HepG2 (cell line): ENCODE measurements around the gene XXYLT1. TPM values are rescaled to one million over a fixed set of nuclear protein-coding genes. Genes with fewer than 3 reads are reported as not detected.

Experiments
- CBX5 ChIP-seq: sonication (generic); formaldehyde crosslinking; IDR thresholded peaks from 2 replicates; pipeline ENCODE4 v1.4.0; 2020; ENCODE audit warnings: missing genetic modification reagents, borderline replicate concordance
- CEBPG ChIP-seq: IDR thresholded peaks from 2 replicates; pipeline ENCODE4 v1.6.1; 2016
- ELF3 ChIP-seq: IDR thresholded peaks from 2 replicates; pipeline ENCODE4 v1.6.1; 2016; ENCODE audit warnings: missing genetic modification reagents, missing compliant biosample characterization
- FOXA3 ChIP-seq: IDR thresholded peaks from 2 replicates; pipeline ENCODE4 v1.6.1; 2016; ENCODE audit warnings: missing genetic modification reagents, missing compliant biosample characterization
- FOXK2 ChIP-seq: fragments of 450-650 bp; IDR thresholded peaks from 2 replicates; pipeline ENCODE4 v1.6.1; 2016
- JDP2 ChIP-seq: sonication (generic); formaldehyde crosslinking; IDR thresholded peaks from 2 replicates; pipeline ENCODE4 v1.8.1; 2022; ENCODE audit warnings: missing genetic modification reagents, borderline replicate concordance
- JUND ChIP-seq: sonication (generic); formaldehyde crosslinking; IDR thresholded peaks from 2 replicates; pipeline ENCODE4 v1.8.0; 2022; ENCODE audit warnings: mild to moderate bottlenecking, missing genetic modification reagents
- MTERF4 ChIP-seq: sonication (generic); formaldehyde crosslinking; IDR thresholded peaks from 2 replicates; pipeline ENCODE4 v1.8.0; 2023; ENCODE audit warnings: mild to moderate bottlenecking, missing genetic modification reagents
- NKX3-1 ChIP-seq: sonication (generic); formaldehyde crosslinking; IDR thresholded peaks from 2 replicates; pipeline ENCODE4 v1.5.0; 2020; ENCODE audit warnings: missing genetic modification reagents
- POGK ChIP-seq: sonication (generic); formaldehyde crosslinking; conservative IDR thresholded peaks from 2 replicates; pipeline ENCODE4 v1.8.0; 2022; ENCODE audit warnings: mild to moderate bottlenecking, moderate library complexity, missing genetic modification reagents
- PREB ChIP-seq: sonication (generic); formaldehyde crosslinking; IDR thresholded peaks from 2 replicates; pipeline ENCODE4 v1.4.0; 2020; ENCODE audit warnings: missing genetic modification reagents
- RBFOX2 ChIP-seq: fragments of 200-400 bp; formaldehyde crosslinking; IDR thresholded peaks from 2 replicates; pipeline ENCODE4 v1.6.1; 2017; ENCODE audit warnings: low read depth, mild to moderate bottlenecking, low read length
- STAT5B ChIP-seq: sonication (generic); formaldehyde crosslinking; IDR thresholded peaks from 2 replicates; pipeline ENCODE4 v1.4.0; 2020; ENCODE audit warnings: missing genetic modification reagents
- TFDP2 ChIP-seq: sonication (generic); formaldehyde crosslinking; IDR thresholded peaks from 2 replicates; pipeline ENCODE4 v1.4.0; 2020; ENCODE audit warnings: missing genetic modification reagents
- ZFP36L2 ChIP-seq: sonication (generic); formaldehyde crosslinking; IDR thresholded peaks from 2 replicates; pipeline ENCODE4 v1.4.0; 2020; ENCODE audit warnings: missing genetic modification reagents
- ZNF253 ChIP-seq: sonication (generic); formaldehyde crosslinking; IDR thresholded peaks from 2 replicates; pipeline ENCODE4 v1.8.0; 2022; ENCODE audit warnings: mild to moderate bottlenecking, missing genetic modification reagents, borderline replicate concordance
- ZNF556 ChIP-seq: sonication (generic); formaldehyde crosslinking; IDR thresholded peaks from 2 replicates; pipeline ENCODE4 v1.4.0; 2020; ENCODE audit warnings: mild to moderate bottlenecking, missing genetic modification reagents, borderline replicate concordance
- ZNF672 ChIP-seq: sonication (generic); formaldehyde crosslinking; IDR thresholded peaks from 2 replicates; pipeline ENCODE4 v1.8.1; 2022; ENCODE audit warnings: missing genetic modification reagents
- ZNF747 ChIP-seq: sonication (generic); formaldehyde crosslinking; IDR thresholded peaks from 2 replicates; pipeline ENCODE4 v1.8.1; 2023; ENCODE audit warnings: missing genetic modification reagents, mild to moderate bottlenecking, borderline replicate concordance
- ZNF83 ChIP-seq: sonication (generic); formaldehyde crosslinking; IDR thresholded peaks from 2 replicates; pipeline ENCODE4 v1.4.0; 2020; ENCODE audit warnings: missing genetic modification reagents, mild to moderate bottlenecking, borderline replicate concordance
- ZNF883 ChIP-seq: sonication (generic); formaldehyde crosslinking; IDR thresholded peaks from 2 replicates; pipeline ENCODE4 v1.5.1; 2020; ENCODE audit warnings: mild to moderate bottlenecking, missing genetic modification reagents; ENCODE audit errors: not compliant biosample characterization
- polyA plus RNA-seq, 8 experiments: library from polyadenylated mRNA; depleted of rRNA in 3 of 8; stranded (reverse) in 7 of 8; unstranded in 1 of 8; fragments of >200 nt; fragmentation: Illumina TruSeq in 4 of 8; extraction: Trizol in 4 of 8; gene quantifications; 2 replicates each; pipeline versions ENCODE4 v1.2.1 to v1.2.3, GENCODE V29; 2011 to 2016; ENCODE audit warnings: low read depth in 4 of 8, missing spikeins in 1 of 8, mixed read lengths in 1 of 8; ENCODE audit not compliant: insufficient read depth in 1 of 8
- total RNA-seq, 5 experiments: library from RNA; depleted of rRNA; stranded (reverse); fragments of >200 nt; fragmentation: Illumina TruSeq; extraction: Trizol; gene quantifications; 2 replicates each; pipeline ENCODE4 v1.2.3, GENCODE V29; 2016; ENCODE audit warnings: low read depth in 1 of 5
- TF ChIP-seq, protein P1 (sequence below): sonication (generic); formaldehyde crosslinking; IDR thresholded peaks from 2 replicates; pipeline ENCODE4 v1.5.0; 2020; ENCODE audit warnings: mild to moderate bottlenecking, missing genetic modification reagents, borderline replicate concordance
- TF ChIP-seq, protein P2 (sequence below): IDR thresholded peaks from 2 replicates; pipeline ENCODE4 v1.6.1; 2012; ENCODE audit warnings: inconsistent platforms

XXYLT1 gene
- total and polyA plus RNA-seq, 2 of the 13 experiments (the other 11 are each of a cell fraction or from before 2014, with no cell fraction given) = 17.7 to 19.0 TPM

DNA sequence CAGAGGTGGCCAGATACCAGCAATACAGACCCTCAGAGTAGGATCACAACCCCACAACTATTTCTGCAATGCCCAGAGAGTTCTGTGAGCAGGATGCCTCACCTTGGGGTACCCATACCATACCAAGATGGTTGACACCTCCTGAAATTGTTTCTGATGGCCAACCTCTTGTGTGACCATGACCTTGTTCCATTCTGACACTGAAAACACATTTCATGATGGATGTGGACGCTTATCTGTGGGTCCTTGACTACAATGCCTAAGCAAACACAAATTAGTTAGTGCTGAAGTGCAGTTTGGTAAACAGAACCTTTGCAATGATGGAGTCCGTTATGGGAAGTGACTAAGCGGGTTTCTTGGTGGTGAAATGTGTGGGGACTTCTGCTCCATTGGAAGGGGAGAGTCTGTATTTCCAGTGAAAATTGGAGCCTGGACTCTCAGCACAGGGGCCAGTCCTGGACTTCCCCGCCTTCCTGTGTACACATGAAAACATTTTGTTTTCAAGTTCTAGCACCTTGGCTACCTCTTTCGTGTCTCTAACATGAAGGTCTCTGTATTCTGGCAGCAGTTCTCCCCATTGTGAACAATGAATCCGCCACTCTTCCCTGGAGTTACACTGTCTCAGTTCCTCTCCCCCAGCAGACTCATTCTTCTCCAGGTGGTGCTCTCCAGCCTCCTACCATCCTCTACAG, 106.2 kb downstream of the XXYLT1 start (continued):
- TF ChIP-seq TFDP2 (CRISPR knock-in tag) (peak; percentile 59; the same call in 1 of the 2 replicates), ZNF83 (CRISPR knock-in tag) (no peak), POGK (CRISPR knock-in tag) (peak; percentile 63; the same call in 1 of the 2 replicates), NKX3-1 (0 out of 2 replicates have a peak, but pooled peaks have one; percentile 56), ZNF747 (peak; percentile 73; the same call in 1 of the 2 replicates), CBX5 (CRISPR knock-in tag) (peak; percentile 85; the same call in 1 of the 2 replicates), RBFOX2 (peak; percentile 53; the same call in 1 of the 2 replicates), FOXK2 (peak; percentile 78), MTERF4 (CRISPR knock-in tag) (no peak), ZFP36L2 (CRISPR knock-in tag) (0 out of 2 replicates have a peak, but pooled peaks have one; percentile 16), PREB (no peak), CEBPG (peak; percentile 92), JUND (CRISPR knock-in tag) (peak; percentile 78; the same call in 1 of the 2 replicates), JDP2 (CRISPR knock-in tag) (no peak; the same call in 1 of the 2 replicates), FOXA3 (CRISPR knock-in tag) (peak; percentile 99), ELF3 (CRISPR knock-in tag) (peak; percentile 96), ZNF883 (peak; percentile 43), ZNF672 (CRISPR knock-in tag) (no peak), ZNF556 (CRISPR knock-in tag) (peak; percentile 68; the same call in 1 of the 2 replicates), STAT5B (CRISPR knock-in tag) (0 out of 2 replicates have a peak, but pooled peaks have one; percentile 56), ZNF253 (CRISPR knock-in tag) (no peak)
- TF ChIP-seq, protein P1, sequence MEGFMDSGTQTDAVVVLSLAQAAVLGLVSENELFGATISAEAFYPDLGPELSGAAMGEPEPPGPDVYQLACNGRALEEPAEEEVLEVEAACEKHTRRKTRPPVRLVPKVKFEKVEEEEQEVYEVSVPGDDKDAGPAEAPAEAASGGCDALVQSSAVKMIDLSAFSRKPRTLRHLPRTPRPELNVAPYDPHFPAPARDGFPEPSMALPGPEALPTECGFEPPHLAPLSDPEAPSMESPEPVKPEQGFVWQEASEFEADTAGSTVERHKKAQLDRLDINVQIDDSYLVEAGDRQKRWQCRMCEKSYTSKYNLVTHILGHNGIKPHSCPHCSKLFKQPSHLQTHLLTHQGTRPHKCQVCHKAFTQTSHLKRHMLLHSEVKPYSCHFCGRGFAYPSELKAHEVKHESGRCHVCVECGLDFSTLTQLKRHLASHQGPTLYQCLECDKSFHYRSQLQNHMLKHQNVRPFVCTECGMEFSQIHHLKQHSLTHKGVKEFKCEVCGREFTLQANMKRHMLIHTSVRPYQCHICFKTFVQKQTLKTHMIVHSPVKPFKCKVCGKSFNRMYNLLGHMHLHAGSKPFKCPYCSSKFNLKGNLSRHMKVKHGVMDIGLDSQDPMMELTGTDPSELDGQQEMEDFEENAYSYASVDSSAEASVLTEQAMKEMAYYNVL = peak; percentile 89
- TF ChIP-seq, protein P2, sequence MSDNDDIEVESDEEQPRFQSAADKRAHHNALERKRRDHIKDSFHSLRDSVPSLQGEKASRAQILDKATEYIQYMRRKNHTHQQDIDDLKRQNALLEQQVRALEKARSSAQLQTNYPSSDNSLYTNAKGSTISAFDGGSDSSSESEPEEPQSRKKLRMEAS = peak; percentile 81
